GM19395 (cell line): ENCODE results near the gene CSNK1G2.

Experiments used
- ATAC-seq: cut with Tn5 transposase; IDR thresholded peaks from one replicate; pipeline ENCODE4 v1.9.1; 2021; ENCODE audit warnings: mild to moderate bottlenecking, moderate library complexity; ENCODE audit not compliant: unreplicated experiment

Gene CSNK1G2

GRCh38 chr19:2014731-2015607, 74.0 kb downstream of the CSNK1G2 start:
- no peak for ATAC-seq

- no peak for ATAC-seq
Measured at GRCh38 chr19:2015608-2015950, 74.6 kb downstream of the CSNK1G2 start, which contains the start of gene BTBD2. BTBD2 (minus strand) TSS chr19:2015714; CDS start chr19:2015703, 11 bp downstream.

- no peak for ATAC-seq
Measured at GRCh38 chr19:2016041-2016807, 75.3 kb downstream of the CSNK1G2 start.

GRCh38 chr19:2018752-2019151, 77.8 kb downstream of the CSNK1G2 start:
- no peak for ATAC-seq

- no peak for ATAC-seq
Measured at GRCh38 chr19:2021453-2022140, 80.6 kb downstream of the CSNK1G2 start.

GRCh38 chr19:2022289-2022688, 81.3 kb downstream of the CSNK1G2 start:
- no peak for ATAC-seq

- ATAC-seq: no peak
Measured at GRCh38 chr19:2026770-2027169, 85.8 kb downstream of the CSNK1G2 start.

- ATAC-seq: no peak
Measured at GRCh38 chr19:2027361-2027760, 86.4 kb downstream of the CSNK1G2 start.
